ENCODE results near the gene CDK11B.
A peak's percentile ranks its signal among the peaks of the same experiment; 100 is the strongest.
"Not testable (repeated sequence)": the region's sequence is repeated elsewhere in the genome, so short reads cannot be mapped to it uniquely, and the experiment has no call there.

The CDK11B gene

GRCh38 chr1:1677718-1678580 lies 19.1 kb upstream of the CDK11B start:
- peak overlapping the region; percentile 36 for H3K4me3 ChIP-seq (ENCODE audit: low read depth, low read length)
- no peak for TF ChIP-seq CTCF (IDR thresholded peaks at IDR 0.05; ENCODE audit: borderline replicate concordance, insufficient read depth, low read depth, low read length)

- not testable (repeated sequence) for H3K4me3 ChIP-seq (ENCODE audit: low read depth, low read length)
These were observed 17.3 kb upstream of the CDK11B start for GRCh38 chr1:1676087-1676486.

GRCh38 chr1:1675218-1675617 lies 16.4 kb upstream of the CDK11B start:
- not testable (repeated sequence) for H3K4me3 ChIP-seq (ENCODE audit: low read depth, low read length)

GRCh38 chr1:1674806-1675205 lies 16.0 kb upstream of the CDK11B start:
- not testable (repeated sequence) for H3K4me3 ChIP-seq (ENCODE audit: low read depth, low read length)

- H3K4me3 ChIP-seq (ENCODE audit: low read depth, low read length) = no peak overlapping the region
- TF ChIP-seq CTCF (IDR thresholded peaks at IDR 0.05; ENCODE audit: borderline replicate concordance, insufficient read depth, low read depth, low read length) = no peak
These were observed 13.6 kb upstream of the CDK11B start for GRCh38 chr1:1672181-1672965.

GRCh38 chr1:1671365-1672119 lies 12.7 kb upstream of the CDK11B start:
- H3K4me3 ChIP-seq (ENCODE audit: low read depth, low read length) = no peak overlapping the region
- no peak for TF ChIP-seq CTCF (IDR thresholded peaks at IDR 0.05; ENCODE audit: borderline replicate concordance, insufficient read depth, low read depth, low read length)

GRCh38 chr1:1670866-1671265 lies 12.1 kb upstream of the CDK11B start:
- TF ChIP-seq CTCF (IDR thresholded peaks at IDR 0.05; ENCODE audit: borderline replicate concordance, insufficient read depth, low read depth, low read length) = no peak

GRCh38 chr1:1669468-1670440 lies 10.9 kb upstream of the CDK11B start:
- H3K4me3 ChIP-seq (ENCODE audit: low read depth, low read length) = no peak overlapping the region
- no peak for TF ChIP-seq CTCF (IDR thresholded peaks at IDR 0.05; ENCODE audit: borderline replicate concordance, insufficient read depth, low read depth, low read length)

More at GRCh38 chr1:1670866-1671265, 12.1 kb upstream of the CDK11B start:
- H3K4me3 ChIP-seq (ENCODE audit: low read depth, low read length) = no peak overlapping the region
